OCI-LY1 (cell line): Measurements from ENCODE around the gene GLI3.

Experiments
- H2AFZ ChIP-seq: fragments of 200-600 bp; sonication (generic), shearing (Covaris generic); 2 replicates; pipeline ENCODE4 v1.6.0; 2014; ENCODE audit warnings: antibody characterized with exemption, mild to moderate bottlenecking, low read length
- H3F3A ChIP-seq: fragments of 200-600 bp; sonication (generic), shearing (Covaris generic); 2 replicates; pipeline ENCODE4 v1.6.0; 2014; ENCODE audit warnings: mild to moderate bottlenecking, antibody characterized with exemption, low read length, moderate library complexity; ENCODE audit not compliant: insufficient read depth
- H3K27ac ChIP-seq: fragments of 200-600 bp; sonication (generic); 2 replicates; pipeline ENCODE4 v1.5.1; 2014; ENCODE audit warnings: low read length, mixed run types, mild to moderate bottlenecking, low read depth; ENCODE audit not compliant: poor library complexity, severe bottlenecking
- H3K27me3 ChIP-seq: fragments of 200-600 bp; sonication (generic); 2 replicates; pipeline ENCODE4 v1.6.0; 2014; ENCODE audit warnings: antibody characterized with exemption, mild to moderate bottlenecking, low read length, moderate library complexity; ENCODE audit not compliant: insufficient read depth
- H3K36me3 ChIP-seq: fragments of 200-600 bp; sonication (generic); 2 replicates; pipeline ENCODE4 v1.6.1; 2014; ENCODE audit warnings: mild to moderate bottlenecking, antibody characterized with exemption, low read length, moderate library complexity, mixed read lengths; ENCODE audit not compliant: insufficient read depth
- H3K4me1 ChIP-seq: fragments of 200-600 bp; sonication (generic); 2 replicates; pipeline ENCODE4 v1.5.1; 2014; ENCODE audit warnings: mild to moderate bottlenecking, low read length, moderate library complexity; ENCODE audit not compliant: insufficient read depth, severe bottlenecking
- H3K4me2 ChIP-seq: fragments of 200-600 bp; sonication (generic), shearing (Covaris generic); 2 replicates; pipeline ENCODE4 v1.6.1; 2014; ENCODE audit warnings: low read length
- H3K4me3 ChIP-seq: fragments of 200-600 bp; sonication (generic); 2 replicates; pipeline ENCODE4 v1.5.1; 2014; ENCODE audit warnings: low read length, low read depth, mild to moderate bottlenecking, mixed read lengths; ENCODE audit not compliant: poor library complexity, severe bottlenecking
- H3K79me2 ChIP-seq: fragments of 200-600 bp; shearing (Covaris generic); 2 replicates; pipeline ENCODE4 v1.6.1; 2016; ENCODE audit warnings: mixed run types, low read length, mixed read lengths; ENCODE audit not compliant: insufficient read depth
- H3K9ac ChIP-seq: fragments of 200-600 bp; sonication (generic), shearing (Covaris generic); 2 replicates; pipeline ENCODE4 v1.6.1; 2014; ENCODE audit warnings: mild to moderate bottlenecking, low read length, mixed read lengths
- H3K9me2 ChIP-seq: fragments of 200-600 bp; sonication (generic), shearing (Covaris generic); 2 replicates; pipeline ENCODE4 v1.6.1; 2014; ENCODE audit warnings: low read depth, mild to moderate bottlenecking, low read length, mixed read lengths
- H3K9me3 ChIP-seq: fragments of 200-600 bp; shearing (Covaris generic); 2 replicates; pipeline ENCODE4 v1.6.1; 2014; ENCODE audit warnings: low read length, mixed read lengths
- H4K20me1 ChIP-seq: fragments of 200-600 bp; sonication (generic), shearing (Covaris generic); 2 replicates; pipeline ENCODE4 v1.6.0; 2016; ENCODE audit warnings: mild to moderate bottlenecking, low read length; ENCODE audit not compliant: insufficient read depth
- CTCF ChIP-seq: fragments of 200-600 bp; sonication (generic), shearing (Covaris generic); IDR thresholded peaks from 2 replicates; pipeline ENCODE4 v1.5.1; 2017; ENCODE audit warnings: mild to moderate bottlenecking, antibody characterized with exemption, low read length, moderate library complexity, mixed read lengths
- EZH2 ChIP-seq: fragments of 200-600 bp; sonication (generic), shearing (Covaris generic); IDR thresholded peaks from 2 replicates; pipeline ENCODE4 v1.8.0; 2017; ENCODE audit warnings: borderline replicate concordance, mixed run types, mild to moderate bottlenecking, antibody characterized with exemption, low read length, moderate library complexity, mixed read lengths

Gene GLI3

GRCh38 chr7:42217053-42217452 lies 20.0 kb downstream of the GLI3 start:
- Histone ChIP-seq H3K9me3 (no peaks in the 10 kb centered on the region), H3K4me1 (no peaks in the 10 kb centered on the region), H3K4me3 (no peak overlapping the region), H4K20me1 (no peaks in the 10 kb centered on the region), H3F3A (no peaks in the 10 kb centered on the region), H3K36me3 (no peaks in the 10 kb centered on the region), H3K4me2 (no peak overlapping the region), H2AFZ (no peak overlapping the region), H3K9ac (no peak overlapping the region), H3K27ac (no peak overlapping the region), H3K9me2 (no peaks in the 10 kb centered on the region), H3K79me2 (no peaks in the 10 kb centered on the region), H3K27me3 (no peaks in the 10 kb centered on the region; the same call in 1 of the 2 replicates)
- no peak for TF ChIP-seq EZH2
- no peak for TF ChIP-seq CTCF

- Histone ChIP-seq H3K9ac (no peak overlapping the region), H4K20me1 (no peaks in the 10 kb centered on the region), H3K79me2 (no peaks in the 10 kb centered on the region), H3K27ac (no peak overlapping the region), H3K4me2 (no peak overlapping the region), H3K9me3 (no peaks in the 10 kb centered on the region), H2AFZ (no peak overlapping the region), H3K27me3 (no peaks in the 10 kb centered on the region), H3K36me3 (no peaks in the 10 kb centered on the region), H3K4me1 (no peaks in the 10 kb centered on the region), H3F3A (no peaks in the 10 kb centered on the region), H3K4me3 (no peak overlapping the region), H3K9me2 (no peaks in the 10 kb centered on the region)
- TF ChIP-seq EZH2, result no peak
Observed at GRCh38 chr7:42214060-42214679, 22.8 kb downstream of the GLI3 start.

- no peak for TF ChIP-seq EZH2
- TF ChIP-seq CTCF, result no peak
- H2AFZ ChIP-seq, result no peak overlapping the region
- H3F3A ChIP-seq, result no peaks in the 10 kb centered on the region
- H3K9ac ChIP-seq, result no peak overlapping the region
- H3K4me2 ChIP-seq, result no peak overlapping the region
- no peak overlapping the region for H3K27ac ChIP-seq
- H3K27me3 ChIP-seq, result no peaks in the 10 kb centered on the region
- H3K36me3 ChIP-seq, result no peaks in the 10 kb centered on the region
- H3K9me3 ChIP-seq, result no peaks in the 10 kb centered on the region
- H3K9me2 ChIP-seq, result no peaks in the 10 kb centered on the region
- H3K79me2 ChIP-seq, result no peaks in the 10 kb centered on the region
- H4K20me1 ChIP-seq, result no peaks in the 10 kb centered on the region
- H3K4me3 ChIP-seq, result no peak overlapping the region
- no peaks in the 10 kb centered on the region for H3K4me1 ChIP-seq
Observed at GRCh38 chr7:42213093-42213492, 23.9 kb downstream of the GLI3 start.

GRCh38 chr7:42212541-42213090 lies 24.4 kb downstream of the GLI3 start:
- no peak overlapping the region for H3K4me2 ChIP-seq

More at GRCh38 chr7:42212541-42213090, 24.4 kb downstream of the GLI3 start:
- no peaks in the 10 kb centered on the region for H3K4me1 ChIP-seq
- H3K36me3 ChIP-seq, result no peaks in the 10 kb centered on the region
- H3K27me3 ChIP-seq, result no peaks in the 10 kb centered on the region
- H3K9ac ChIP-seq, result no peak overlapping the region
- no peak overlapping the region for H3K4me3 ChIP-seq
- H3K9me3 ChIP-seq, result no peaks in the 10 kb centered on the region
- no peak for TF ChIP-seq CTCF
- H4K20me1 ChIP-seq, result no peaks in the 10 kb centered on the region
- H3K9me2 ChIP-seq, result no peaks in the 10 kb centered on the region
- no peak overlapping the region for H2AFZ ChIP-seq
- H3F3A ChIP-seq, result no peaks in the 10 kb centered on the region
- no peak overlapping the region for H3K27ac ChIP-seq
- H3K79me2 ChIP-seq, result no peaks in the 10 kb centered on the region
